Naive thymus-derived CD4-positive, alpha-beta T cell (primary cell): Measurements from ENCODE around the gene PITX3. TPM values are rescaled to one million over a fixed set of nuclear protein-coding genes. Genes with fewer than 3 reads are reported as not detected.
"Not testable (repeated sequence)": the region's sequence is repeated elsewhere in the genome, so short reads cannot be mapped to it uniquely, and the experiment has no call there.

Experiments used
- ATAC-seq: fragments of 150-1000 bp; cut with Tn5 transposase; 2 replicates; pipeline ENCODE4 v1.10.0; 2021; ENCODE audit warnings: mild to moderate bottlenecking, moderate library complexity
- CTCF ChIA-PET: fragments of 350-600 bp; sonication (Branson Sonifier 250); formaldehyde crosslinking; loops from one replicate; lab custom pipeline; 2021; ENCODE audit warnings: antibody characterized with exemption; lab: Charles Lee
- POLR2A ChIA-PET: fragments of 350-600 bp; sonication (Branson Sonifier 250); formaldehyde crosslinking; loops from one replicate; lab custom pipeline; 2021; ENCODE audit warnings: antibody characterized with exemption, inconsistent platforms; lab: Charles Lee
- DNase-seq, 9 donors: peaks; one replicate each; pipeline versions ENCODE4 v3.0.0 to v3.0.0-alpha.2; 2020 to 2022; ENCODE audit warnings: mixed read lengths in 1 of 9
- H3K27ac ChIP-seq: one replicate; pipeline ENCODE4 v1.7.0; 2013; ENCODE audit warnings: mild to moderate bottlenecking, low read depth, low read length, moderate library complexity
- H3K27me3 ChIP-seq, 2 donors: one replicate each; pipeline ENCODE4 v1.7.0; 2013; ENCODE audit warnings: low read length in 2 of 2, mild to moderate bottlenecking in 2 of 2, moderate library complexity in 2 of 2; ENCODE audit not compliant: control insufficient read depth in 2 of 2, insufficient read depth in 2 of 2
- H3K36me3 ChIP-seq, 3 experiments: 1 replicate in 2 of 3; 2 replicates in 1 of 3; pipeline ENCODE4 v1.7.0; 2013; ENCODE audit warnings: low read length in 3 of 3, mild to moderate bottlenecking in 3 of 3, moderate library complexity in 1 of 3; ENCODE audit not compliant: insufficient read depth in 3 of 3, control insufficient read depth in 2 of 3
- H3K4me1 ChIP-seq, 2 donors: one replicate each; pipeline ENCODE4 v1.7.0; 2013; ENCODE audit warnings: low read length in 2 of 2, mild to moderate bottlenecking in 2 of 2, moderate library complexity in 1 of 2; ENCODE audit not compliant: control insufficient read depth in 2 of 2, insufficient read depth in 2 of 2
- H3K4me3 ChIP-seq: 2 replicates; pipeline ENCODE4 v1.7.0; 2013; ENCODE audit warnings: mild to moderate bottlenecking, low read length
- H3K9me3 ChIP-seq, 3 experiments: 1 replicate in 2 of 3; 2 replicates in 1 of 3; pipeline ENCODE4 v1.7.0; 2013; ENCODE audit warnings: low read length in 3 of 3; ENCODE audit not compliant: control insufficient read depth in 2 of 3
- H3K27ac Mint-ChIP-seq, 9 donors: one replicate each; pipeline ENCODE4 v1.8.0; 2020 to 2022; ENCODE audit warnings: mixed read lengths in 9 of 9, mild to moderate bottlenecking in 8 of 9, moderate library complexity in 5 of 9, inconsistent platforms in 2 of 9
- H3K27me3 Mint-ChIP-seq, 5 donors: one replicate each; pipeline ENCODE4 v1.8.0; 2021 to 2022; ENCODE audit warnings: mixed read lengths in 5 of 5, mild to moderate bottlenecking in 1 of 5
- H3K36me3 Mint-ChIP-seq, 5 donors: one replicate each; pipeline ENCODE4 v1.8.0; 2020 to 2022; ENCODE audit warnings: mixed read lengths in 5 of 5, mild to moderate bottlenecking in 3 of 5, inconsistent platforms in 1 of 5
- H3K4me1 Mint-ChIP-seq, 7 donors: one replicate each; pipeline ENCODE4 v1.8.0; 2020 to 2022; ENCODE audit warnings: mixed read lengths in 7 of 7, mild to moderate bottlenecking in 3 of 7, inconsistent platforms in 1 of 7
- H3K4me3 Mint-ChIP-seq, 10 donors: one replicate each; pipeline ENCODE4 v1.8.0; 2020 to 2022; ENCODE audit warnings: mild to moderate bottlenecking in 10 of 10, mixed read lengths in 10 of 10, moderate library complexity in 6 of 10, inconsistent platforms in 2 of 10
- H3K9me3 Mint-ChIP-seq, 11 donors: one replicate each; pipeline ENCODE4 v1.8.0; 2020 to 2022; ENCODE audit warnings: mixed read lengths in 11 of 11, mild to moderate bottlenecking in 4 of 11, inconsistent platforms in 1 of 11, moderate library complexity in 1 of 11
- intact Hi-C, 2 donors: fragments of 100-400 bp; cut with micrococcal nuclease; formaldehyde crosslinking; loops; one replicate each; pipeline ENCODE4 v1.15.1; 2023
- polyA plus RNA-seq, 2 donors: library from polyadenylated mRNA; unstranded; fragments of 300-500 nt; fragmentation: Illumina TruSeq; gene quantifications; one replicate each; pipeline ENCODE4 v1.2.3, GENCODE V29; 2021
- total RNA-seq, 6 experiments: library from RNA in 5 of 6; stranded (reverse) in 5 of 6; gene quantifications; 1 replicate in 5 of 6; 2 replicates in 1 of 6; pipeline ENCODE4 v1.2.3 and lab custom pipeline; 2021 to 2026

The PITX3 gene
- total and polyA plus RNA-seq, 7 experiments from 2014 or later: not detected

- H3K4me1 ChIP-seq: no peaks in the 10 kb centered on the region
- H3K27me3 ChIP-seq: no peaks in the 10 kb centered on the region
- intact Hi-C loops: no loop called here
- no peak overlapping the region for H3K27ac ChIP-seq
- no peaks in the 10 kb centered on the region for H3K9me3 ChIP-seq
- Mint-ChIP-seq H3K36me3 (peaks cover 0 to 15% (median 0%) of the 10 kb centered on the region in 5 donors), H3K9me3 (peaks cover 0 to 21% (median 7%) of the 10 kb centered on the region in 11 donors), H3K27me3 (no peaks in the 10 kb centered on the region), H3K4me1 (no peaks in the 10 kb centered on the region), H3K4me3 (no peak overlapping the region), H3K27ac (no peak overlapping the region)
- CTCF ChIA-PET: no interaction called here
- ATAC-seq (no peak), DNase-seq (no peak)
- no peak overlapping the region for H3K4me3 ChIP-seq
- H3K36me3 ChIP-seq: no peaks in the 10 kb centered on the region
- POLR2A ChIA-PET: no interaction called here
Observed at GRCh38 chr10:102195296-102195870, 45.9 kb downstream of the PITX3 start.

GRCh38 chr10:102191956-102192355 lies 49.4 kb downstream of the PITX3 start:
- Histone ChIP-seq H3K27ac (no peak overlapping the region), H3K27me3 (no peaks in the 10 kb centered on the region), H3K4me1 (peaks cover 10 to 20% of the 10 kb centered on the region in 2 donors), H3K36me3 (no peaks in the 10 kb centered on the region), H3K4me3 (no peak overlapping the region), H3K9me3 (no peaks in the 10 kb centered on the region)
- H3K4me1 Mint-ChIP-seq: peaks cover 11 to 18% (median 15%) of the 10 kb centered on the region in 7 donors
- no peaks in the 10 kb centered on the region for H3K27me3 Mint-ChIP-seq
- DNase-seq: no peak
- no peak for ATAC-seq
- CTCF ChIA-PET: interaction anchor here (0.6 kb wide), 1 partner anchor 376 kb away, joined by 4 read pairs; no protein-coding TSS in a partner anchor
- H3K4me3 Mint-ChIP-seq: peak overlapping the region in 1 of 10 donors; percentile 53
- peak overlapping the region in 1 of 9 donors; percentile 21 for H3K27ac Mint-ChIP-seq
- peaks cover 0 to 22% (median 7%) of the 10 kb centered on the region in 11 donors for H3K9me3 Mint-ChIP-seq
- peaks cover 0 to 15% (median 0%) of the 10 kb centered on the region in 5 donors for H3K36me3 Mint-ChIP-seq
- intact Hi-C loops: no loop called here
- POLR2A ChIA-PET: no interaction called here

GRCh38 chr10:102188941-102189898 lies 52.1 kb downstream of the PITX3 start:
- not testable (repeated sequence) for H3K27me3 ChIP-seq, H3K9me3 ChIP-seq, H3K27me3 Mint-ChIP-seq, H3K36me3 ChIP-seq
- H3K27ac ChIP-seq: peak overlapping the region; percentile 44
- peak overlapping the region in 9 of 10 donors; percentile 54 to 85 (median 66) for H3K4me3 Mint-ChIP-seq
- peak overlapping the region; percentile 45 for H3K4me3 ChIP-seq
- ChIA-PET POLR2A (interaction anchor here (0.6 to 0.7 kb wide), 2 partner anchors 134 to 285 kb away, joined by 4 to 5 read pairs; no protein-coding TSS in a partner anchor), CTCF (interaction anchor here (0.6 to 1.5 kb wide), 2 partner anchors 164 to 896 kb away, joined by 3 to 5 read pairs; no protein-coding TSS in a partner anchor)
- intact Hi-C loops: loop anchor here in 1 of 2 donors (1.0 to 5.0 kb wide), 2 partner anchors 20 to 38 kb away; partner anchors contain the start of gene ELOVL3
- peaks cover 10 to 20% of the 10 kb centered on the region in 2 donors for H3K4me1 ChIP-seq
- ATAC-seq: peak; percentile 53
- H3K4me1 Mint-ChIP-seq: peaks cover 11 to 18% (median 15%) of the 10 kb centered on the region in 7 donors
- peak overlapping the region; percentile 82 to 92 (median 90) for H3K27ac Mint-ChIP-seq
- peaks cover 0 to 32% (median 9%) of the 10 kb centered on the region in 11 donors for H3K9me3 Mint-ChIP-seq
- peaks cover 0 to 24% (median 0%) of the 10 kb centered on the region in 5 donors for H3K36me3 Mint-ChIP-seq
- DNase-seq: peak in 8 of 9 donors; percentile 1 to 29 (median 14)

GRCh38 chr10:102188298-102188940 lies 52.9 kb downstream of the PITX3 start:
- Mint-ChIP-seq H3K4me3 (peak overlapping the region in 2 of 10 donors; percentile 26 to 66), H3K36me3 (peaks cover 0 to 24% (median 0%) of the 10 kb centered on the region in 5 donors), H3K27me3 (no peaks in the 10 kb centered on the region), H3K27ac (peak overlapping the region in 6 of 9 donors; percentile 82 to 92 (median 88)), H3K9me3 (peaks cover 0 to 32% (median 9%) of the 10 kb centered on the region in 11 donors), H3K4me1 (peaks cover 11 to 18% (median 15%) of the 10 kb centered on the region in 7 donors)
- ChIA-PET CTCF (interaction anchor here (1.0 kb wide), 1 partner anchor 164 kb away, joined by 3 read pairs; no protein-coding TSS in a partner anchor), POLR2A (no interaction called here)
- no peaks in the 10 kb centered on the region for H3K9me3 ChIP-seq
- no peak for ATAC-seq
- no peak overlapping the region for H3K27ac ChIP-seq
- H3K36me3 ChIP-seq: no peaks in the 10 kb centered on the region
- intact Hi-C loops: loop anchor here in 1 of 2 donors (5.0 kb wide), 1 partner anchor 39 kb away; the partner anchor contains the start of gene ELOVL3
- peaks cover 10 to 20% of the 10 kb centered on the region in 2 donors for H3K4me1 ChIP-seq
- no peaks in the 10 kb centered on the region for H3K27me3 ChIP-seq
- no peak for DNase-seq
- no peak overlapping the region for H3K4me3 ChIP-seq

- Mint-ChIP-seq H3K27me3 (no peaks in the 10 kb centered on the region), H3K4me3 (no peak overlapping the region), H3K27ac (peak overlapping the region in 1 of 9 donors; percentile 60), H3K36me3 (peaks cover 0 to 13% (median 0%) of the 10 kb centered on the region in 5 donors), H3K9me3 (peaks cover 0 to 14% (median 4%) of the 10 kb centered on the region in 11 donors), H3K4me1 (peaks cover 11 to 18% (median 15%) of the 10 kb centered on the region in 7 donors)
- Histone ChIP-seq H3K27ac (no peak overlapping the region), H3K27me3 (no peaks in the 10 kb centered on the region), H3K4me1 (peaks cover 10 to 20% of the 10 kb centered on the region in 2 donors), H3K36me3 (no peaks in the 10 kb centered on the region), H3K9me3 (no peaks in the 10 kb centered on the region), H3K4me3 (no peak overlapping the region)
- CTCF ChIA-PET: interaction anchor here (0.9 kb wide), 1 partner anchor 27 kb away, joined by 3 read pairs; no protein-coding TSS in a partner anchor
- POLR2A ChIA-PET: no interaction called here
- DNase-seq: no peak
- no peak for ATAC-seq
- intact Hi-C loops: loop anchor here in 1 of 2 donors (5.0 kb wide), 1 partner anchor 41 kb away; the partner anchor contains the start of gene ELOVL3
Observed at GRCh38 chr10:102185811-102186527, 55.3 kb downstream of the PITX3 start.
